Prostate gland (tissue), 2 donors: ENCODE results near the gene SHBG.

Experiments used
- POLR2A ChIP-seq: fragments of 450-650 bp; IDR thresholded peaks from one replicate; pipeline ENCODE4 v1.6.1; 2016; ENCODE audit warnings: antibody characterized with exemption, mild to moderate bottlenecking
- TF ChIP-seq, protein P1 (sequence below), 4 experiments: fragments of 200-600 bp in 2 of 4; fragments of 450-650 bp in 2 of 4; sonication (generic) in 2 of 4; IDR thresholded peaks; 1 replicate in 3 of 4; 2 replicates in 1 of 4; pipeline ENCODE4 v1.5.1; 2016 to 2019; ENCODE audit warnings: antibody characterized with exemption in 4 of 4, mild to moderate bottlenecking in 2 of 4, moderate library complexity in 2 of 4

DNA sequence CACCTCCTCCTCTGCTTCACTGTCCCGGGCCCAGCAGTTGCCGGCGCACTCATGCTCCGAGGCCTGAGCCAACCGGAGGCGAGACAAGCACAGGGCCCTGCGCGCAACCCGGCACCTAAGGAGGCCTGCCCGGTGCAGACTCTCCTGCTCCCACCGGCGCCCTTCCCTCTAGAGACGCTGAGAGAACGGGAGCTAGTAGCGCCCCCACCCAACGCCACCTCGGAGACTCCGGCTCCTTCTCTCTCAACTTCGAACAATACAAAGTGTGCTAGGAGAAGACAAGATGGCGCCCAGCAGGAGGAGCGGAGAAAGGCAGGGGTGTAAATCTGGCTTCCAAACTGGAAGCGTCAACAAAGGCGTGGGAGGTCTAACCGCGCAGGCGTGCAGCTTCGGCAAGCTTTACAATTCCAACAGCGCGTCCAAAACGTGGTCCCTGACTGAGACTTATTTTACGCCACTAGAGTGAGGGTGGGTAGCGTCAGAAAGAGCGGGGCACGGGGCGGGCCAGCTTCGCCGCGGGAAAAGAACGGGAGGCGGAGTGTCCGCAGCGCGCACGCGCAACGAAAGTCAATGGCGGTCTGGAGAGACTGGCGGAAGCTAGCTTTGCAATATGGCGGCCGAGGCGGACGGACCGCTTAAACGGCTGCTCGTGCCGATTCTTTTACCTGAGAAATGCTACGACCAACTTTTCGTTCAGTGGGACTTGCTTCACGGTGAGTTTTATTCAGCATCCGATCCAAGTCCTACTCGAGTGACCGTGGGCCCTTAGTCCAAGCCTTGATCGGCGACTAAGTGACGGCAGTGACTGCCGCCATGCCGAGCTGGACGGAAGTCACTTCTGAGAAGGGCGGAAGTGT, 46.5 kb upstream of the SHBG start, which contains the start of gene MPDU1:
- TF ChIP-seq POLR2A, result no peak
- TF ChIP-seq, protein P1, sequence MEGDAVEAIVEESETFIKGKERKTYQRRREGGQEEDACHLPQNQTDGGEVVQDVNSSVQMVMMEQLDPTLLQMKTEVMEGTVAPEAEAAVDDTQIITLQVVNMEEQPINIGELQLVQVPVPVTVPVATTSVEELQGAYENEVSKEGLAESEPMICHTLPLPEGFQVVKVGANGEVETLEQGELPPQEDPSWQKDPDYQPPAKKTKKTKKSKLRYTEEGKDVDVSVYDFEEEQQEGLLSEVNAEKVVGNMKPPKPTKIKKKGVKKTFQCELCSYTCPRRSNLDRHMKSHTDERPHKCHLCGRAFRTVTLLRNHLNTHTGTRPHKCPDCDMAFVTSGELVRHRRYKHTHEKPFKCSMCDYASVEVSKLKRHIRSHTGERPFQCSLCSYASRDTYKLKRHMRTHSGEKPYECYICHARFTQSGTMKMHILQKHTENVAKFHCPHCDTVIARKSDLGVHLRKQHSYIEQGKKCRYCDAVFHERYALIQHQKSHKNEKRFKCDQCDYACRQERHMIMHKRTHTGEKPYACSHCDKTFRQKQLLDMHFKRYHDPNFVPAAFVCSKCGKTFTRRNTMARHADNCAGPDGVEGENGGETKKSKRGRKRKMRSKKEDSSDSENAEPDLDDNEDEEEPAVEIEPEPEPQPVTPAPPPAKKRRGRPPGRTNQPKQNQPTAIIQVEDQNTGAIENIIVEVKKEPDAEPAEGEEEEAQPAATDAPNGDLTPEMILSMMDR (IDR thresholded peaks at IDR 0.05), result peak in 2 of 4 experiments; percentile 9 to 34
